Endothelial cell (in vitro differentiated cells): ENCODE measurements around the gene DPP10. TPM values are rescaled to one million over a fixed set of nuclear protein-coding genes. Genes with fewer than 3 reads are reported as not detected.

Experiments used
- DNase-seq: peaks from one replicate; pipeline ENCODE4 v3.0.0; 2021; ENCODE audit warnings: low spot score
- H3K27ac Mint-ChIP-seq: one replicate; pipeline ENCODE4 v1.8.0; 2021; ENCODE audit warnings: mixed read lengths, inconsistent platforms; ENCODE audit not compliant: unreplicated experiment
- H3K27me3 Mint-ChIP-seq: one replicate; pipeline ENCODE4 v1.8.0; 2021; ENCODE audit warnings: mild to moderate bottlenecking, moderate library complexity, mixed read lengths, inconsistent platforms; ENCODE audit not compliant: unreplicated experiment
- H3K36me3 Mint-ChIP-seq: one replicate; pipeline ENCODE4 v1.8.0; 2021; ENCODE audit warnings: mild to moderate bottlenecking, low read depth, mixed read lengths, inconsistent platforms; ENCODE audit not compliant: unreplicated experiment
- H3K4me1 Mint-ChIP-seq: one replicate; pipeline ENCODE4 v1.8.0; 2021; ENCODE audit warnings: mild to moderate bottlenecking, mixed read lengths, inconsistent platforms; ENCODE audit not compliant: unreplicated experiment
- H3K4me3 Mint-ChIP-seq: one replicate; pipeline ENCODE4 v1.8.0; 2021; ENCODE audit warnings: mild to moderate bottlenecking, mixed read lengths, inconsistent platforms; ENCODE audit not compliant: unreplicated experiment
- H3K9me3 Mint-ChIP-seq: one replicate; pipeline ENCODE4 v1.8.0; 2021; ENCODE audit warnings: mixed read lengths, inconsistent platforms; ENCODE audit not compliant: unreplicated experiment
- total RNA-seq: library from RNA; stranded (reverse); fragmentation: NEBNext Ultra II Directional; extraction: Animal tissue kit (Norgen Biotek cat#: 25700); gene quantifications from one replicate; pipeline ENCODE4 v1.2.1, GENCODE V29; 2021; ENCODE audit not compliant: unreplicated experiment
- TF ChIP-seq, protein P1 (sequence below): fragments of 200-600 bp; sonication (generic); IDR thresholded peaks from one replicate; pipeline ENCODE4 v1.5.0; 2021; ENCODE audit warnings: antibody characterized with exemption; ENCODE audit not compliant: unreplicated experiment

Gene DPP10
- total RNA-seq, 1 donor from 2014 or later, result 3.3 TPM

DNA sequence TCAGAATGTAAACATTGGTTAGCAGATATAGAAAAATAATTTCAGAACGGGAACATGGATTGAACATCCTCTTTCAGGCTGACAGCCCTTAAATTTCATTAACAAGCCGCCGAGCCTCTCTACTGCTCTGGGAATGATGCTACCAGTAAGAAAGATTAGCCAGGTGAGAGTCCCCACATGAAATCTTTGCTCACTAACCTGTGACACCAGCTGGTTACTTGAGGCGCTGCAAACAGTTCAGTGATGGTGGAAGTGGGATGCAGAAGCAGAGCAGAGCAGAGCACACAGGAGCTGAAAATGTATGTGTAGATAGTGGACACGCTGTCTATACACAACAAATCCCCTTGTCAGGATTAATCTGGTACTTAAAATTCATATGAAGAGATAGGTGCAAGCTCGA lies 721.1 kb downstream of the DPP10 start:
- DNase-seq, result no peak
- H3K4me3 Mint-ChIP-seq, result peak overlapping the region; percentile 63
- H3K27me3 Mint-ChIP-seq, result peaks cover 20% of the 10 kb centered on the region
- TF ChIP-seq, protein P1, sequence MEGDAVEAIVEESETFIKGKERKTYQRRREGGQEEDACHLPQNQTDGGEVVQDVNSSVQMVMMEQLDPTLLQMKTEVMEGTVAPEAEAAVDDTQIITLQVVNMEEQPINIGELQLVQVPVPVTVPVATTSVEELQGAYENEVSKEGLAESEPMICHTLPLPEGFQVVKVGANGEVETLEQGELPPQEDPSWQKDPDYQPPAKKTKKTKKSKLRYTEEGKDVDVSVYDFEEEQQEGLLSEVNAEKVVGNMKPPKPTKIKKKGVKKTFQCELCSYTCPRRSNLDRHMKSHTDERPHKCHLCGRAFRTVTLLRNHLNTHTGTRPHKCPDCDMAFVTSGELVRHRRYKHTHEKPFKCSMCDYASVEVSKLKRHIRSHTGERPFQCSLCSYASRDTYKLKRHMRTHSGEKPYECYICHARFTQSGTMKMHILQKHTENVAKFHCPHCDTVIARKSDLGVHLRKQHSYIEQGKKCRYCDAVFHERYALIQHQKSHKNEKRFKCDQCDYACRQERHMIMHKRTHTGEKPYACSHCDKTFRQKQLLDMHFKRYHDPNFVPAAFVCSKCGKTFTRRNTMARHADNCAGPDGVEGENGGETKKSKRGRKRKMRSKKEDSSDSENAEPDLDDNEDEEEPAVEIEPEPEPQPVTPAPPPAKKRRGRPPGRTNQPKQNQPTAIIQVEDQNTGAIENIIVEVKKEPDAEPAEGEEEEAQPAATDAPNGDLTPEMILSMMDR, result no peak
- H3K9me3 Mint-ChIP-seq, result no peaks in the 10 kb centered on the region
- H3K36me3 Mint-ChIP-seq, result peaks cover 3% of the 10 kb centered on the region
- peaks cover 8% of the 10 kb centered on the region for H3K4me1 Mint-ChIP-seq
- peak overlapping the region; percentile 37 for H3K27ac Mint-ChIP-seq

DNA sequence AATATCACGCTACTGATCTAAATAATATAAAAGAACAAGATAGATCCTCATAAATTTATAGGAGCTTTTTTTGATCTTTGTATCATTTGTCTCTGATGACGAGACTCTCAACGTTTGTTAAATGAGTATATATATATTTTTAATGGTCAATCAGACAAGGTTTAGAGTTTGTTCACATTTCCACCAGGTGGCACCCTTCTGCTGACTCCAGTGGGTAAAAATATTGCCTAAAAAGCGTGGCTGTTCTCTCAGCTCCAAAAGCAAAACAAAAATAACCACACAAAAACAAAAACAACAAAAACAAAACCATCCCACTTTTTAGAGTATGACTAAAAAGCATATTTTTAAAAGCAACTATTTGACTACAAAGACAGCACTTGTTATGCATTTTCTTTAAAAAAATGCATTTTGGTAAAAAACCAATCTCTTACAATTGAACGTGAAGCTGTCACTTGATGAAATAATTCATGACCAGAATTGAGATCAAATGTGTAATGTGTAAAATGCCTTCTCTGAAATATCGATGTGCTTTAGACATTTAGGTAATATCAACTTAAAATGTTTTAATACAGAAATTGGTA lies 723.2 kb downstream of the DPP10 start:
- peaks cover 3% of the 10 kb centered on the region for H3K36me3 Mint-ChIP-seq
- TF ChIP-seq, protein P1, result peak; percentile 71
- H3K4me3 Mint-ChIP-seq, result no peak overlapping the region
- no peaks in the 10 kb centered on the region for H3K9me3 Mint-ChIP-seq
- DNase-seq, result peak; percentile 26
- H3K27me3 Mint-ChIP-seq, result peaks cover 16% of the 10 kb centered on the region
- no peak overlapping the region for H3K27ac Mint-ChIP-seq
- H3K4me1 Mint-ChIP-seq, result peaks cover 8% of the 10 kb centered on the region

DNA sequence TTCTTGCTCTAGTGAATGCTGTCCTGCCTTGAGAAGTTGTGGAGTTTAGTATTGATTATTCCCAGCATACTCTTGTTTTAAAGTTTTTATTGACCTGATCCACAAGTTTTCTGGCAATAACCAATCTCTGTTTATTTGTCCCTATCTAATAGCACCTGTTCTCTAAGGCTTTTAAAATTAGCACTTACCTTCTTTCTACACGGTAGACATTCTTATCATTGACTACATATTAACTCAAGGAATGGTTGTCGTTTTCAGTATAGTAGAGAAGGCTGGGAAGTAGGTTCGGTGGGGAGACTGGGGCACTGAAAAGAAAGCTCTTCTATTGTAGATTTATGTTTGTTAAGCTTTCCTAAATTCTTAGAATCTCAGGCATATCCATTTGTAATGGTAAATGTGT lies 726.0 kb downstream of the DPP10 start:
- no peak for DNase-seq
- H3K27ac Mint-ChIP-seq, result no peak overlapping the region
- no peaks in the 10 kb centered on the region for H3K9me3 Mint-ChIP-seq
- no peak overlapping the region for H3K4me3 Mint-ChIP-seq
- peaks cover 1% of the 10 kb centered on the region for H3K27me3 Mint-ChIP-seq
- TF ChIP-seq, protein P1, result no peak
- no peaks in the 10 kb centered on the region for H3K4me1 Mint-ChIP-seq
- no peaks in the 10 kb centered on the region for H3K36me3 Mint-ChIP-seq

DNA sequence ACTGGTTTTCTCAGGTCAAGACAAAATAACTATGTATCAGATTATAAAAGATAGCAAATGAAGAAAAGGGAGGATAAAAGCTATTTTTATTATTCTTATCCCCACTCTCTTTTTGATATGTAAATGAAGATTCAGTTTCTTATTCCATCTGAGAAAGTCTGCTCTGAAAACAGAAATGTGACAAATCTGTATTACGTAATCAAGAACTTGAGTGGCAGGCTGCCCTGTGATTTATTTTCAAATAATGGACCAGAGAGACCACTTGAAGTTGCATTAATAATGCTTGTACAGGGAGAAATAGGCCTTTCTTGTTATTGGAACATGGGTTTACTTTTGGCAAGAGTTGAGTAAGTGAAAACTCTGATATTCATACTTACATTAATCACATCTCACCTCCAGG lies 727.4 kb downstream of the DPP10 start:
- DNase-seq, result no peak
- TF ChIP-seq, protein P1, result no peak
- Mint-ChIP-seq H3K4me1 (no peaks in the 10 kb centered on the region), H3K36me3 (no peaks in the 10 kb centered on the region), H3K27ac (no peak overlapping the region), H3K9me3 (no peaks in the 10 kb centered on the region), H3K27me3 (no peaks in the 10 kb centered on the region), H3K4me3 (no peak overlapping the region)

DNA sequence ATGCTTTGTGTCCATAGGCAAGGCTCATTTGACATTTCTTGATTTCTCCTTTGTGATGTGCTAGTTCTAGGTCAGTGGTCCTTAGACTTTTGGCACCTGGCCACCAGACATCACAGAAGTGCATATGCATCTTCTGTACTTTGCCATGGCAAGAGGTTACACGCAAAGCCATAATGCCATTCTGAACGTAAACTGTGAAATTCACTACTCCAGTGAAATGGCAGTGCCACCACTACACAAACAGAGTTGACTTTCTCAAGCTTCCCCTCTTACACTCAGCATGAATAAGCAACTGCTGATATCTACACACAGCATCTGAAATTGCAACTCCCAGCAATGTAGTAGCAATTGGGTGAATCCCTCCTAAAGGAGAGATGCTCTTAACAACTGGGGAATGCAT lies 729.3 kb downstream of the DPP10 start:
- Mint-ChIP-seq H3K9me3 (no peaks in the 10 kb centered on the region), H3K4me3 (no peak overlapping the region), H3K36me3 (no peaks in the 10 kb centered on the region), H3K4me1 (no peaks in the 10 kb centered on the region), H3K27ac (no peak overlapping the region), H3K27me3 (no peaks in the 10 kb centered on the region)
- DNase-seq, result no peak
- TF ChIP-seq, protein P1, result no peak
